ENCODE data around the gene KMO. TPM values are rescaled to one million over a fixed set of nuclear protein-coding genes. Genes with fewer than 3 reads are reported as not detected.

Gene KMO
- total RNA-seq, 1 donor from 2014 or later: not detected

DNA sequence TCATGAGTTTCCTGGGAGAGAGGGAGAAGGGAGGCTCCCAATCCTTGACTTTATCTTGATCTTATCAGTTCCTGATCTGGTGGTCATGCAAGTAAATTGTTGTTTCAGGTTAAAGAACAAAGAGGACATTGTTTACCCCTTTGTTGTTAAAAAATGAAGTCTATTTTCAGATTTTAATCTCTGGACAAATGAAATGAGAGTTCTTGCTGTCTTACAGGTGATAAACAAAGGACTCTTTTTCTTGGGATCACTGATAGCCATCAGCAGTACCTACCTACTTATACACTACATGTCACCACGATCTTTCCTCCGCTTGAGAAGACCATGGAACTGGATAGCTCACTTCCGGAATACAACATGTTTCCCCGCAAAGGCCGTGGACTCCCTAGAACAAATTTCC, 59.6 kb downstream of the KMO start:
- DNase-seq (ENCODE audit: extremely low read depth, low read depth, low spot score): no peak

- no peak for DNase-seq (ENCODE audit: extremely low read depth, low read depth, low spot score)
Observed at GRCh38 chr1:241592273-241592958, 60.2 kb downstream of the KMO start.

DNA sequence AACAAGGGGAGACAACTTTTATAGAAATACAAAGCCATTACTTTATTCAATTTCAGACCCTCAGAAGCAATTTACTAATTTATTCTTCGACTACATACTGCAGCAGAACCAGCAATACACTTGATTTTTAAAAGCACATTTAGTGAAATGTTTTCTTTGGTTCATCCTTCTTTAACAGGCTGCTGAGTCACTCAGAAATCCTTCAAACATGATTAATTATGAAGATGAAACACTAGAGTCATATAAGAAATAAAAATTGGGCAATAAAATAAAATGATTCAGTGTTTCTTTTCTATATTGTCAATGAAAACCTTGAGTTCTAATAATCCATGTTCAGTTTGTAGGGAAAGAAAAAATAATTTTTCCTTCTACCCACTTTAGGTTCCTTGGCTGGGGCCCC, 61.0 kb downstream of the KMO start:
- no peak for DNase-seq (ENCODE audit: extremely low read depth, low read depth, low spot score)

- no peak for DNase-seq (ENCODE audit: extremely low read depth, low read depth, low spot score)
Observed at GRCh38 chr1:241596633-241597032, 64.5 kb downstream of the KMO start.

DNA sequence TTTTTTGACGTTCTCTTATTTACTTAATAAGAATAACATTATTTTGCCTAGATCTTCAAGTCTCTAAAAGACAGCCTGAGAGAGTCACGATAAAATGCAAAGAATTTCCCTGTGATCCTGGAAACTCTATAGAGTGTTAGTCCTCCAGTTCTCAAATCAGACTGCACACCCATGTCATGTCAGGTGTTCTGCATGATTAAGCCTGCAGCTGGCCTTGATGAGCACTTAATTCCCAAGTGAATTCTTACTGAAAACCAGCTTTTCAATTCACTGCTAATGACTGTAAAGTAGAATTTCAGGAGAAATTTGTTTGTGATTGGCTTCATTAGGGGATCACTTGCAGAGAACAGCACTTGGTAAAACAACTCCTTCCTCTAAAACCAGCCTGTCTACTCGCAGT, 66.1 kb downstream of the KMO start:
- no peak for DNase-seq (ENCODE audit: extremely low read depth, low read depth, low spot score)

- DNase-seq (ENCODE audit: extremely low read depth, low read depth, low spot score): no peak
Observed at GRCh38 chr1:241600496-241600901, 68.3 kb downstream of the KMO start.

GRCh38 chr1:241603731-241604245, 71.6 kb downstream of the KMO start:
- DNase-seq (ENCODE audit: extremely low read depth, low read depth, low spot score): no peak

- DNase-seq (ENCODE audit: extremely low read depth, low read depth, low spot score): no peak
Observed at GRCh38 chr1:241605146-241605805, 73.1 kb downstream of the KMO start.

- no peak for DNase-seq (ENCODE audit: extremely low read depth, low read depth, low spot score)
Observed at GRCh38 chr1:241606544-241606943, 74.4 kb downstream of the KMO start.

- no peak for DNase-seq (ENCODE audit: extremely low read depth, low read depth, low spot score)
Observed at GRCh38 chr1:241607497-241607896, 75.3 kb downstream of the KMO start.

DNA sequence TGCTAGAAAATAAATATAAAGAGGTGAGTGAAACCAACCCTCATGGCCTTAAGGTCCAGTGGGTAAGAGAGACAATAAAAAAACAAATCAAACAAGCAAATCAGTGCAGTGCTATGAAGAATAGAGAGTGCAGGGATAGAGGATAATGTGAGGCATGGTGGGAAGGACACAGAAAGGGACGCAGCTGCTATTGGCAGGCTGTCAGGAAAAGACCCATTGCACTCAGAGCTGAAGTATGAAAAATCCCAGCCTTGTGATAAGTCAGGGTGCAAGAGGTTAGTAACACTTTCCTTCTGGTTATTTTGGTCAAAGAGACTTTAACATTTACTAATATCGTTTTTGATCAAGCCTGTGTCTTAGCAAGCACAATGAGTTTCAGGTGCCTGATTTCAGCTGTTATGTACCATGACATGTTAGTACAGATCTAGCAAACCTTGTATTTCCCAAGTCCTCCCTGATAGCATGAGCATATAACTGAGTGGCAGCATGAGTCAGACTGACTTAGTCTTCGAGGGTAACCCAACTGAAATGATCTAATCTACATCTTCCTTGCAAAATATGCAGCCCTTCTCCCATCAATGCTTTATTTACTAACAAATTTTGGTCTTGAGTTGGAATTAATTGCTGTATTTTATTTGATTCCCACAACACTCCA, 76.3 kb downstream of the KMO start:
- DNase-seq (ENCODE audit: extremely low read depth, low read depth, low spot score): no peak

- no peak for DNase-seq (ENCODE audit: extremely low read depth, low read depth, low spot score)
Observed at GRCh38 chr1:241610056-241610815, 78.1 kb downstream of the KMO start.

DNA sequence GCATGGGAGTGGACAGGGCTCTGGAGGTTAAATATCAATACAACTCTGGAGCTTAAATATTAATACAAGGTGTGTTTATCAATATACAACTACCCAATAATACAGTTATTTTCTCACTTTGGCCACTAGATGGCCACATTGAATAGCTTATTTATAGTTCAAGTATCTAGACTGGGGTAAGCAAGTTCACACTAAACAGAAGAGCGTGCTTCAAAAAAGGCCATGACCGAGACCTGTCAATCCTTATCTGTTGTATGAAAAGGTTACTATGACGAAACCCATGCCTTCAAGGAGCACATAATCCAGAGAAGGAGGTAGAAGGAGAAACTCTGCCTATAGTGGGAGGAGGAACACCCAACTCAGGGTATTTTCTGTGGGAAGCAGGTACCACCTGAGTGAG, 78.9 kb downstream of the KMO start:
- no peak for DNase-seq (ENCODE audit: extremely low read depth, low read depth, low spot score)

DNA sequence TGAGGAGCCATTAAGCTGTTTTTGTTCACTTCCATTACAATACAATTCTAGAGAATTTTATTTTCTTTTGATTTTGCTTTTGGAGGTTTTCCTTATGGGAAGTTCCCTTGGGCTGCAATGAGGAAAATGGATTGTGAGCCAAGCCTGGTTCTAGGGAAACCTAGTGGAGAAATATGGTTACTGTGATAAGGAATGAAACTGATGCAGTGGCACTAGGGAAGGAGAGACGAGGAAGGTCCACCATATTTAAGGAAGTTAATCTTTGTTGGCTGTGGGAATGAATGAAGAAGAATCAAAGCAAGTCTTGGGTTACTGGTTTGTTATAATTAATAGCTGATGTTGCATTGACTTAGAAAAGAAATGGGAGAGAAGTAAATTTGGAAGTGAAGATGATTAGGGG, 79.6 kb downstream of the KMO start:
- no peak for DNase-seq (ENCODE audit: extremely low read depth, low read depth, low spot score)

- DNase-seq (ENCODE audit: extremely low read depth, low read depth, low spot score): peak; percentile 57
Observed at GRCh38 chr1:241612533-241613477, 80.6 kb downstream of the KMO start.

DNA sequence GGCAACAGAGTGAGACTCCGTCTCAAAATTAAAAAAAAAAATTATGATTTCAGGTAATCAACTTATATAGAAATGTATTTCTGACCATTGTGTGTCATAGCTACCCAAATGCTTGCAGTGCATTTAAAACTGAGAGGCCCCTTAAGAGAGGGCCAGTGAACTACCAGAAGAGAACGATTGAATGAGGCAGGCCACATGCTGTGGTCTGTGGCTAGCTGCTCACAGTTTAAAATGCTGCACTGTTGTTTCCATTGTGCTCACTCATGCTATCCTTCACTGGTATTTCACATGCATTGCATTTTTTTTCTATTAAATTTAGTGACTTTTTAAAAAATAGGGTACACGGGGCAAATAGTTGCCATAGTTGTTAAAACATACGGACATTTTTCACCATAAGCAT, 82.0 kb downstream of the KMO start:
- DNase-seq (ENCODE audit: extremely low read depth, low read depth, low spot score): no peak

- DNase-seq (ENCODE audit: extremely low read depth, low read depth, low spot score): no peak
Observed at GRCh38 chr1:241614572-241614971, 82.4 kb downstream of the KMO start.

- no peak for DNase-seq (ENCODE audit: extremely low read depth, low read depth, low spot score)
Observed at GRCh38 chr1:241615043-241615974, 83.1 kb downstream of the KMO start.

DNA sequence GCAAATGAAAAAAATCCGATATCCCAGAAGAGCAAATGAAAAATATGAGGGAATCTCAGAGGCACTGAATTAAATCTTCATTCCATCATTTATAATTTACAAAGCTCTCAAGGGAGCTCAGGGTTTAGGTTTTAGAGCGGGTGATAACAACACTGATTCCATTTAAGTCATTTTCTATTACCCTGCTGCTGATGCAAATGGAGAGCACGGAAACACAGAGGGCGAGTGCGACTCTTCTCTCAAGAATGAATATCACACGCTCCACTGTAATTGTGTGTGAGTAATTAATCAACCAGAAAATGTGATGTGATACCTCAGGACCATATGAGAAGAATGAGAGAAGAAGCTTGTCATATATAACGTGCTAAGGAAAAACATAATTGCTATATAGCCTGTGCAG, 85.2 kb downstream of the KMO start:
- DNase-seq (ENCODE audit: extremely low read depth, low read depth, low spot score): no peak
